GM23248 (cell line): ENCODE results near the gene NUB1. TPM values are rescaled to one million over a fixed set of nuclear protein-coding genes. Genes with fewer than 3 reads are reported as not detected.

Experiments used
- DNase-seq: peaks from one replicate; pipeline ENCODE4 v3.0.0-alpha.2; 2015
- H2AFZ ChIP-seq: fragments of 200-600 bp; sonication (generic); 2 replicates; pipeline ENCODE4 v1.6.1; 2016; ENCODE audit warnings: antibody characterized with exemption
- H3F3A ChIP-seq: fragments of 200-600 bp; sonication (generic); 2 replicates; pipeline ENCODE4 v1.6.1; 2016; ENCODE audit warnings: mild to moderate bottlenecking, antibody characterized with exemption, mixed run types; ENCODE audit not compliant: insufficient read depth
- H3K27ac ChIP-seq: fragments of 200-600 bp; sonication (generic); 2 replicates; pipeline ENCODE4 v1.5.1; 2016; ENCODE audit warnings: mild to moderate bottlenecking
- H3K27me3 ChIP-seq: fragments of 200-600 bp; sonication (generic); replicated peaks from 2 replicates; pipeline ENCODE4 v1.6.1; 2016; ENCODE audit warnings: mild to moderate bottlenecking; ENCODE audit not compliant: insufficient read depth
- H3K36me3 ChIP-seq: fragments of 200-600 bp; sonication (generic); 2 replicates; pipeline ENCODE4 v1.6.1; 2016; ENCODE audit warnings: low read depth, mild to moderate bottlenecking
- H3K4me1 ChIP-seq: fragments of 200-600 bp; sonication (generic); 2 replicates; pipeline ENCODE4 v1.6.1; 2016; ENCODE audit warnings: mild to moderate bottlenecking; ENCODE audit not compliant: insufficient read depth
- H3K4me2 ChIP-seq: fragments of 200-600 bp; sonication (generic); one replicate; pipeline ENCODE4 v1.6.1; 2016; ENCODE audit warnings: mild to moderate bottlenecking; ENCODE audit not compliant: unreplicated experiment
- H3K4me3 ChIP-seq: fragments of 200-600 bp; sonication (generic); 2 replicates; pipeline ENCODE4 v1.5.1; 2016; ENCODE audit warnings: mild to moderate bottlenecking
- H3K79me2 ChIP-seq: fragments of 200-600 bp; sonication (generic); 2 replicates; pipeline ENCODE4 v1.6.1; 2016; ENCODE audit warnings: mild to moderate bottlenecking; ENCODE audit not compliant: insufficient read depth
- H3K9ac ChIP-seq: fragments of 200-600 bp; sonication (generic); 2 replicates; pipeline ENCODE4 v1.6.1; 2016; ENCODE audit warnings: mild to moderate bottlenecking
- H3K9me2 ChIP-seq: fragments of 200-600 bp; sonication (generic); 2 replicates; pipeline ENCODE4 v1.6.1; 2016; ENCODE audit warnings: mixed run types, mild to moderate bottlenecking, moderate library complexity; ENCODE audit not compliant: insufficient read depth
- H3K9me3 ChIP-seq: fragments of 200-600 bp; sonication (generic); one replicate; pipeline ENCODE4 v1.6.1; 2017; ENCODE audit warnings: low read depth
- H4K20me1 ChIP-seq: fragments of 200-600 bp; sonication (generic); 2 replicates; pipeline ENCODE4 v1.6.0; 2016; ENCODE audit not compliant: insufficient read depth
- EZH2 ChIP-seq: fragments of 200-600 bp; sonication (generic); IDR thresholded peaks from 2 replicates; pipeline ENCODE4 v1.6.1; 2018; ENCODE audit warnings: antibody characterized with exemption, mild to moderate bottlenecking; ENCODE audit not compliant: insufficient read depth, poor library complexity, severe bottlenecking
- EZH2phosphoT487 ChIP-seq: fragments of 200-600 bp; sonication (generic); IDR thresholded peaks from 2 replicates; pipeline ENCODE4 v1.6.1; 2018; ENCODE audit warnings: antibody characterized with exemption, moderate library complexity, mild to moderate bottlenecking, low read depth; ENCODE audit not compliant: insufficient read depth
- WGBS, 2 experiments: methylation state at CpG; one replicate each; pipeline ENCODE4 v1.1.6; 2015 to 2017; ENCODE audit warnings: low lambda C conversion rate in 2 of 2, low coverage in 1 of 2; ENCODE audit errors: missing lambda C conversion rate in 2 of 2; 5-methylcytosine and 5-hydroxymethylcytosine counted together
- in situ Hi-C: fragments of 300-500 bp; cut with MboI; formaldehyde crosslinking; loops from 2 replicates; pipeline ENCODE4 v1.15.0; 2020
- polyA plus RNA-seq: library from polyadenylated mRNA; unstranded; fragments of >200 nt; fragmentation: Nextera tagmentation; extraction: Ambion mirVana; gene quantifications from 2 replicates; pipeline ENCODE4 v1.2.1, GENCODE V29; 2016
- total RNA-seq: library from RNA; depleted of rRNA; stranded (reverse); fragments of >200 nt; shearing (Covaris generic); gene quantifications from 2 replicates; pipeline ENCODE4 v1.2.3, GENCODE V29; 2014

Gene NUB1
- total and polyA plus RNA-seq, 2 experiments from 2014 or later = 43.4 to 48.0 TPM

DNA sequence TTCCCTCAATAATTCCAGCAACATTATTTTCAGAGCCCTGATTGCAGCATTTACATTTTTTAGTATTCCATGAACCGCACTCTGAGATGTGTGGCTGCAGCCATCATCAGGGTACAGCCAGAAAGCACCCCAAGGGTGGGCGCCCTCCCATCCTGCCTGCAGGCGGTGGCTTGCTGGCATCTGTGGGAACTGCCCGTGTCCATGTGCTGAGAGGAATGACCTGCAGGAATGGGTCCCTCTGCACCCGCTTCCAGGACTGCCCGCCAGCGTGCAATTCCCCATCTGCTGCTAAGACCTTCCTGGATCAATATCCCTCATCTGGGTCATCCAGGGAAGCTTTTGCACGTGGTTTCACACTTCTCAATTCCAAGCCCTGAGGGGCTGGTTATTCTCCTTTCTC is 32.8 kb upstream of the NUB1 start:
- peaks cover 2% of the 10 kb centered on the region; the same call in 1 of the 2 replicates for H3K27me3 ChIP-seq
- H3K4me3 ChIP-seq = no peak overlapping the region
- TF ChIP-seq EZH2 = no peak
- no peak for TF ChIP-seq EZH2phosphoT487
- H3K9ac ChIP-seq = no peak overlapping the region
- H3K79me2 ChIP-seq = no peaks in the 10 kb centered on the region
- H4K20me1 ChIP-seq = no peaks in the 10 kb centered on the region
- WGBS, 2 experiments = 83 to 85% methylated on average over 8 of the region's 8 CpGs
- H2AFZ ChIP-seq = no peak overlapping the region
- H3K9me2 ChIP-seq = no peaks in the 10 kb centered on the region
- H3F3A ChIP-seq = peaks cover 36% of the 10 kb centered on the region
- H3K27ac ChIP-seq = no peak overlapping the region
- H3K36me3 ChIP-seq = no peaks in the 10 kb centered on the region
- no peak overlapping the region for H3K4me2 ChIP-seq
- H3K4me1 ChIP-seq = peaks cover 13% of the 10 kb centered on the region
- no peaks in the 10 kb centered on the region for H3K9me3 ChIP-seq
- in situ Hi-C loops = no loop called here
- DNase-seq = no peak

DNA sequence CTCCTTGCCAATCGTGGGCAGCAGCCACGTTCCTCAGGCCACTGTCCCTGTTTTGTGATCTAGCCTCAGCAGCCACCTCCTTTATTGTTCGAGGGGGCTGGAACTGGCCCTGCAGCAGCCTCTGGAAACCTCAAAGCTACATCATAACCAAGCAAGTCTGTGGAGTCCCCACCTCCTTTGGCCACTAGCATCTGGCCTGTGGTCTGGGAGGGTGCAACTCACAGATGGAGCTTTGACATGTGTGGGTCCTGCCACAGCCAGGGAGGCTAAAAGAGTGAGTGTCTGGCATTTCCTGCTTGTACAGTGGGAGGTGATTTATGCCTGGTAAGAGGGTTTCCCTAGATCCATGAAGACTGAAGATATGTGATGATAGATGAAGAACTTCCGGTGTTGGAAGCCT is 32.3 kb upstream of the NUB1 start:
- DNase-seq = peak; percentile 59
- no peak overlapping the region for H3K9ac ChIP-seq
- no peak overlapping the region for H3K4me2 ChIP-seq
- no peaks in the 10 kb centered on the region for H4K20me1 ChIP-seq
- no peaks in the 10 kb centered on the region for H3K36me3 ChIP-seq
- WGBS, 2 experiments = 32 to 44% methylated on average over 4 of the region's 4 CpGs
- H2AFZ ChIP-seq = no peak overlapping the region
- no peak overlapping the region for H3K4me3 ChIP-seq
- H3F3A ChIP-seq = peaks cover 41% of the 10 kb centered on the region
- no peaks in the 10 kb centered on the region; the same call in 1 of the 2 replicates for H3K27me3 ChIP-seq
- H3K79me2 ChIP-seq = no peaks in the 10 kb centered on the region
- no peak overlapping the region for H3K27ac ChIP-seq
- TF ChIP-seq EZH2 (no peak), EZH2phosphoT487 (no peak)
- no peaks in the 10 kb centered on the region for H3K9me3 ChIP-seq
- in situ Hi-C loops = no loop called here
- H3K4me1 ChIP-seq = peaks cover 18% of the 10 kb centered on the region
- H3K9me2 ChIP-seq = no peaks in the 10 kb centered on the region

DNA sequence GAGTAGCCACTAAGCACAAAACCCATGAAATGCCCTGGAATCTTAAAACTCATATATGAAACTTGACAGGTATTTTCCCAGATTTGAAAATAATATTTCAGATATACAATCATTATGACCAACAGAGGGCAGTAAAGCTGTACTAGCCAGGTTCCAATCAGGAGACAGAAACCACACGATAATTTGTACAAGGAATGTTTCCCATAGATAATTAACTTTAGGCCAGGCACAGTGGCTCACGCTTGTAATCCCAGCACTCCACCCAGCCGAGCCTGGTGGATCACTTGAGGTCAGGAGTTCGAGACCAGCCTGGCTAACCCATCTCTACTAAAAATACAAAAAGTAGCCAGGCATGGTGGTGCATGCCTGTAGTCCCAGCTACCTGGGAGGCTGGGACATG is 31.0 kb upstream of the NUB1 start:
- WGBS, 2 experiments = 0 to 6% methylated on average over 4 of the region's 4 CpGs
- peaks cover 46% of the 10 kb centered on the region for H3F3A ChIP-seq
- H4K20me1 ChIP-seq = no peaks in the 10 kb centered on the region
- H3K27ac ChIP-seq = no peak overlapping the region
- in situ Hi-C loops = no loop called here
- H3K4me3 ChIP-seq = no peak overlapping the region
- no peaks in the 10 kb centered on the region for H3K9me2 ChIP-seq
- H3K9me3 ChIP-seq = no peaks in the 10 kb centered on the region
- no peak for TF ChIP-seq EZH2phosphoT487
- H3K4me2 ChIP-seq = no peak overlapping the region
- H3K9ac ChIP-seq = no peak overlapping the region
- no peaks in the 10 kb centered on the region for H3K79me2 ChIP-seq
- peak; percentile 58 for DNase-seq
- no peak overlapping the region for H2AFZ ChIP-seq
- H3K4me1 ChIP-seq = peaks cover 25% of the 10 kb centered on the region
- no peaks in the 10 kb centered on the region for H3K36me3 ChIP-seq
- no peaks in the 10 kb centered on the region for H3K27me3 ChIP-seq

DNA sequence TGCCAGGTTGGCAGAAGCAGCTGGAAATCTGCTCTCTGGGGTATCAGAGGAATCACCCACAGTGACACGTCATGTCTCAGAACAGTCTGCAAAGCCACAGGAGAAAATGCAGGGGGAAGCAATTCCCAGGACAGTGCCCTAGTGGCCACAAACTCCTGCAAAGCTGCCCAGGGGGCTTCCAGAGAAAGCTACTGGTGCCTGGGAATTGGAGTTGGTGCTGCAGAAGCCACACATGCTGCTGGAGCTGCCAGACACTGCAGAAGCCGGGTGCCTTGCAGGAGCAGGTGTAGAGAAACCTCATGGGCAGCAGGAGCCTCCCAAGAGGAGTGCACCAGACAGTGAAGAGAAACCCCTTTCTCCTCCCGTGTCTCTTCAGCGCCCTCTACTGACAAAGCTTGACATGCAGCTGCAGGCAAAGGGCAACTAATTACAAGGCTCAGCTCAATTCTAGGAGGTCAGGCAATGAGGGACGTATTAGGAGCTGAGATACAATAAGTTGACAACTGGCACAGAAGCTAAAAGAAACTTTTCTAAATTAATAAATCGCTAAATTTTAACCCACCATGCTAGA is 30.2 kb upstream of the NUB1 start:
- Histone ChIP-seq H4K20me1 (no peaks in the 10 kb centered on the region), H3K4me3 (no peak overlapping the region), H3K27ac (no peak overlapping the region), H3K36me3 (no peaks in the 10 kb centered on the region), H3K9me3 (no peaks in the 10 kb centered on the region), H3K27me3 (no peaks in the 10 kb centered on the region), H3K9me2 (no peaks in the 10 kb centered on the region), H3F3A (peaks cover 46% of the 10 kb centered on the region), H3K4me1 (peaks cover 25% of the 10 kb centered on the region), H3K79me2 (no peaks in the 10 kb centered on the region), H2AFZ (no peak overlapping the region), H3K4me2 (no peak overlapping the region), H3K9ac (no peak overlapping the region)
- in situ Hi-C loops = no loop called here
- WGBS, 2 experiments = 72% methylated on average over 6 of the region's 6 CpGs
- no peak for TF ChIP-seq EZH2
- TF ChIP-seq EZH2phosphoT487 = no peak
- DNase-seq = peak; percentile 24

DNA sequence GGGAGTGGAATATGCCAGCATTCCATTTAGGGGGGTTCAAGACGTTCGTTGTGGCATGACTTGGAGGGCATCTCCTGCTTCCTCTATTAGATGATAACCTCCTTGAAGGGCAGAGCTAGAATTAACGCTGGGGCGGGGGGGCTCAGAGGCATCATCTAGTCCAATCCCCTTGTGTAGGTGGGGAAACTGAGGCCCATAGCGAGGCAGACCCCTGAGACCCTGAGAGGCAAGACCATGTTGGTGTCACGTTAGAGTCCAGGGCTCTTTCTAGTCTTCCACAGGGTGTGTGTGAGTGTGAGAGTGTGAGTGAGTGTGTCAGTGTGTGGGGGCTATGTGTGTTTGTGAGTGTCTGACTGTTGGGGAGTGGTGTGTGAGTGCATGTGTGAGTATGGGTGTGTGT is 29.3 kb upstream of the NUB1 start:
- H2AFZ ChIP-seq = no peak overlapping the region
- no peak overlapping the region for H3K4me2 ChIP-seq
- DNase-seq = no peak
- TF ChIP-seq EZH2 = no peak
- TF ChIP-seq EZH2phosphoT487 = no peak
- H3K9me2 ChIP-seq = no peaks in the 10 kb centered on the region
- H4K20me1 ChIP-seq = no peaks in the 10 kb centered on the region
- 70% methylated on average over 6 of the region's 6 CpGs for WGBS, 2 experiments
- no peaks in the 10 kb centered on the region for H3K9me3 ChIP-seq
- no peaks in the 10 kb centered on the region; the same call in 1 of the 2 replicates for H3K27me3 ChIP-seq
- H3K4me3 ChIP-seq = no peak overlapping the region
- peaks cover 46% of the 10 kb centered on the region for H3F3A ChIP-seq
- no peak overlapping the region for H3K9ac ChIP-seq
- no peaks in the 10 kb centered on the region for H3K36me3 ChIP-seq
- H3K4me1 ChIP-seq = peaks cover 25% of the 10 kb centered on the region
- in situ Hi-C loops = no loop called here
- no peaks in the 10 kb centered on the region for H3K79me2 ChIP-seq
- H3K27ac ChIP-seq = no peak overlapping the region
